ENCODE measurements around the gene MEIOSIN. TPM values are rescaled to one million over a fixed set of nuclear protein-coding genes. Genes with fewer than 3 reads are reported as not detected.

MEIOSIN gene
- total RNA-seq, 4 donors from 2014 or later = not detected

- Histone ChIP-seq H3K27me3 (no peaks in the 10 kb centered on the region), H3K4me1 (peaks cover 0 to 45% (median 29%) of the 10 kb centered on the region in 4 donors), H3K9me3 (no peaks in the 10 kb centered on the region), H3K36me3 (peaks cover 0 to 44% (median 0%) of the 10 kb centered on the region in 3 donors), H3K27ac (no peak overlapping the region), H3K4me3 (no peak overlapping the region)
- DNase-seq (ENCODE audit: low spot score in 2 of 2) = no peak
- 90 to 93% methylated on average over 15 to 34 of the region's 34 CpGs for WGBS, 2 donors
- no peak for TF ChIP-seq POLR2A (IDR thresholded peaks at IDR 0.05)
- no peak for TF ChIP-seq CTCF (IDR thresholded peaks at IDR 0.05)
- TF ChIP-seq EP300 (IDR thresholded peaks at IDR 0.05) = no peak
These were observed 44.2 kb downstream of the MEIOSIN start for GRCh38 chr19:45777395-45777961.

- TF ChIP-seq EP300 (IDR thresholded peaks at IDR 0.05) (no peak), POLR2A (IDR thresholded peaks at IDR 0.05) (no peak), CTCF (IDR thresholded peaks at IDR 0.05) (no peak)
- no peak overlapping the region for H3K27ac ChIP-seq
- H3K27me3 ChIP-seq = no peaks in the 10 kb centered on the region
- H3K4me1 ChIP-seq = peaks cover 0 to 52% (median 33%) of the 10 kb centered on the region in 4 donors
- DNase-seq (ENCODE audit: low spot score in 2 of 2) = no peak
- H3K9me3 ChIP-seq = no peaks in the 10 kb centered on the region
- 91% methylated on average over 27 of the region's 28 CpGs for WGBS, 2 donors
- peaks cover 0 to 38% (median 0%) of the 10 kb centered on the region in 3 donors for H3K36me3 ChIP-seq
- H3K4me3 ChIP-seq = no peak overlapping the region
These were observed 44.9 kb downstream of the MEIOSIN start for GRCh38 chr19:45778010-45778661.

GRCh38 chr19:45779231-45780145 lies 46.2 kb downstream of the MEIOSIN start:
- Histone ChIP-seq H3K4me3 (peak overlapping the region in 2 of 4 donors; percentile 19 to 37), H3K4me1 (peaks cover 0 to 65% (median 40%) of the 10 kb centered on the region in 4 donors)
- no peak for TF ChIP-seq EP300 (IDR thresholded peaks at IDR 0.05)
- TF ChIP-seq CTCF (IDR thresholded peaks at IDR 0.05) = peak; percentile 47 to 72 (median 56)

GRCh38 chr19:45780146-45780447 lies 46.9 kb downstream of the MEIOSIN start:
- DNase-seq (ENCODE audit: low spot score in 2 of 2) = no peak
- peaks cover 0 to 70% (median 40%) of the 10 kb centered on the region in 4 donors for H3K4me1 ChIP-seq
- TF ChIP-seq POLR2A (IDR thresholded peaks at IDR 0.05) (no peak), CTCF (IDR thresholded peaks at IDR 0.05) (no peak), EP300 (IDR thresholded peaks at IDR 0.05) (no peak)
- H3K27me3 ChIP-seq = no peaks in the 10 kb centered on the region
- peak overlapping the region in 2 of 4 donors; percentile 89 to 97 for H3K27ac ChIP-seq
- 35 to 73% methylated on average over 4 of the region's 4 CpGs for WGBS, 2 donors
- H3K9me3 ChIP-seq = no peaks in the 10 kb centered on the region
- H3K36me3 ChIP-seq = peaks cover 0 to 30% (median 0%) of the 10 kb centered on the region in 3 donors
- H3K4me3 ChIP-seq = peak overlapping the region in 2 of 4 donors; percentile 19 to 37

More at GRCh38 chr19:45779231-45780145, 46.2 kb downstream of the MEIOSIN start:
- DNase-seq (ENCODE audit: low spot score in 2 of 2) = peak; percentile 88 to 90
- 26 to 31% methylated on average over 46 of the region's 48 CpGs for WGBS, 2 donors
- H3K27me3 ChIP-seq = no peaks in the 10 kb centered on the region
- peaks cover 0 to 32% (median 0%) of the 10 kb centered on the region in 3 donors for H3K36me3 ChIP-seq
- no peaks in the 10 kb centered on the region for H3K9me3 ChIP-seq
- H3K27ac ChIP-seq = peak overlapping the region in 2 of 4 donors; percentile 22 to 89

Data from tibial nerve (tissue), 4 donors.